22Rv1 (cell line): ENCODE measurements around the gene CAVIN2.

ENCODE experiments used
- CTCF ChIP-seq: fragments of 450-650 bp; IDR thresholded peaks from 2 replicates; pipeline ENCODE4 v1.5.1; 2017; ENCODE audit warnings: mild to moderate bottlenecking
- ZFX ChIP-seq: fragments of 450-650 bp; IDR thresholded peaks from 2 replicates; pipeline ENCODE4 v1.6.1; 2017; ENCODE audit warnings: antibody characterized with exemption, borderline replicate concordance

- TF ChIP-seq CTCF (no peak), ZFX (no peak)
These were observed 8.5 kb upstream of the CAVIN2 start for GRCh38 chr2:191855382-191855781.
